NB4 (cell line): ENCODE data around the gene LY6G6F.

ENCODE experiments used
- DNase-seq: peaks from one replicate; pipeline ENCODE4 v3.0.0; 2010; ENCODE audit warnings: low read depth
- H3K4me3 ChIP-seq: one replicate; pipeline ENCODE4 v1.5.1; 2011; ENCODE audit warnings: mild to moderate bottlenecking, low read depth, low read length, moderate library complexity
- MYC ChIP-seq: IDR thresholded peaks from 2 replicates; pipeline ENCODE4 v1.6.1; 2011; ENCODE audit warnings: low read depth, low read length
- POLR2A ChIP-seq: IDR thresholded peaks from 2 replicates; pipeline ENCODE4 v1.6.1; 2011; ENCODE audit warnings: mild to moderate bottlenecking; ENCODE audit not compliant: insufficient read length; ENCODE audit errors: extremely low read depth
- TF ChIP-seq, protein P1 (sequence below): IDR thresholded peaks from one replicate; pipeline ENCODE4 v1.5.1; 2012; ENCODE audit warnings: low read depth, low read length
- TF ChIP-seq, protein P2 (sequence below): IDR thresholded peaks from 2 replicates; pipeline ENCODE4 v1.6.1; 2011; ENCODE audit warnings: low read depth, low read length

Gene LY6G6F

DNA sequence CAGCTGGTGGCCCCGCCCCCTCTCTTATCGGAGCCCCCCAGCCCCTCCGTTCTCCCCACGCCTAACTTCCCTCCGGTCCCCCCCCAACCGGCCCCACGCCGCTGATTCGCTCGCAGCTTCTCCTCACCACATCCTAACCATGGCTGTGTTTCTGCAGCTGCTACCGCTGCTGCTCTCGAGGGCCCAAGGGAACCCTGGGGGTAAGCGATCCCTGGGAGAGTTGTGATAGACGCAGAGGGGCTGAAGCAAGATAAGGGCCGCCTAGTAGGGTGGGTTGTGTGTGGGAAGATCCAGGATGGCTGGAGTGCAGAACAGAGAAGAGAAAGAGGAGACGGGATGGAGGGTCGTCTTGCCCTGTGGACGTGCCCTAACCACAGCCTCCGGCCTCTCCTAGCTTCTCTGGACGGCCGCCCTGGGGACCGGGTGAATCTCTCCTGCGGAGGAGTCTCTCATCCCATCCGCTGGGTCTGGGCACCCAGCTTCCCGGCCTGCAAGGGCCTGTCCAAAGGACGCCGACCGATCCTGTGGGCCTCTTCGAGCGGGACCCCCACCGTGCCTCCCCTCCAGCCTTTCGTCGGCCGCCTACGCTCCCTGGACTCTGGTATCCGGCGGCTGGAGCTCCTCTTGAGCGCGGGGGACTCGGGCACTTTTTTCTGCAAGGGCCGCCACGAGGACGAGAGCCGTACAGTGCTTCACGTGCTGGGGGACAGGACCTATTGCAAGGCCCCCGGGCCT lies 16.7 kb downstream of the LY6G6F start, which contains the start of gene MPIG6B:
MPIG6B (plus strand) TSS at position 129 of the 735 bp plus-strand sequence; CDS start at position 140, 11 bp downstream.
- H3K4me3 ChIP-seq: no peak within 1 kb of the TSS
- TF ChIP-seq MYC: no peak
- TF ChIP-seq POLR2A: no peak
- TF ChIP-seq, protein P1, sequence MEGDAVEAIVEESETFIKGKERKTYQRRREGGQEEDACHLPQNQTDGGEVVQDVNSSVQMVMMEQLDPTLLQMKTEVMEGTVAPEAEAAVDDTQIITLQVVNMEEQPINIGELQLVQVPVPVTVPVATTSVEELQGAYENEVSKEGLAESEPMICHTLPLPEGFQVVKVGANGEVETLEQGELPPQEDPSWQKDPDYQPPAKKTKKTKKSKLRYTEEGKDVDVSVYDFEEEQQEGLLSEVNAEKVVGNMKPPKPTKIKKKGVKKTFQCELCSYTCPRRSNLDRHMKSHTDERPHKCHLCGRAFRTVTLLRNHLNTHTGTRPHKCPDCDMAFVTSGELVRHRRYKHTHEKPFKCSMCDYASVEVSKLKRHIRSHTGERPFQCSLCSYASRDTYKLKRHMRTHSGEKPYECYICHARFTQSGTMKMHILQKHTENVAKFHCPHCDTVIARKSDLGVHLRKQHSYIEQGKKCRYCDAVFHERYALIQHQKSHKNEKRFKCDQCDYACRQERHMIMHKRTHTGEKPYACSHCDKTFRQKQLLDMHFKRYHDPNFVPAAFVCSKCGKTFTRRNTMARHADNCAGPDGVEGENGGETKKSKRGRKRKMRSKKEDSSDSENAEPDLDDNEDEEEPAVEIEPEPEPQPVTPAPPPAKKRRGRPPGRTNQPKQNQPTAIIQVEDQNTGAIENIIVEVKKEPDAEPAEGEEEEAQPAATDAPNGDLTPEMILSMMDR: no peak
- TF ChIP-seq, protein P2, sequence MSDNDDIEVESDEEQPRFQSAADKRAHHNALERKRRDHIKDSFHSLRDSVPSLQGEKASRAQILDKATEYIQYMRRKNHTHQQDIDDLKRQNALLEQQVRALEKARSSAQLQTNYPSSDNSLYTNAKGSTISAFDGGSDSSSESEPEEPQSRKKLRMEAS: no peak
- peak; percentile 79 for DNase-seq

DNA sequence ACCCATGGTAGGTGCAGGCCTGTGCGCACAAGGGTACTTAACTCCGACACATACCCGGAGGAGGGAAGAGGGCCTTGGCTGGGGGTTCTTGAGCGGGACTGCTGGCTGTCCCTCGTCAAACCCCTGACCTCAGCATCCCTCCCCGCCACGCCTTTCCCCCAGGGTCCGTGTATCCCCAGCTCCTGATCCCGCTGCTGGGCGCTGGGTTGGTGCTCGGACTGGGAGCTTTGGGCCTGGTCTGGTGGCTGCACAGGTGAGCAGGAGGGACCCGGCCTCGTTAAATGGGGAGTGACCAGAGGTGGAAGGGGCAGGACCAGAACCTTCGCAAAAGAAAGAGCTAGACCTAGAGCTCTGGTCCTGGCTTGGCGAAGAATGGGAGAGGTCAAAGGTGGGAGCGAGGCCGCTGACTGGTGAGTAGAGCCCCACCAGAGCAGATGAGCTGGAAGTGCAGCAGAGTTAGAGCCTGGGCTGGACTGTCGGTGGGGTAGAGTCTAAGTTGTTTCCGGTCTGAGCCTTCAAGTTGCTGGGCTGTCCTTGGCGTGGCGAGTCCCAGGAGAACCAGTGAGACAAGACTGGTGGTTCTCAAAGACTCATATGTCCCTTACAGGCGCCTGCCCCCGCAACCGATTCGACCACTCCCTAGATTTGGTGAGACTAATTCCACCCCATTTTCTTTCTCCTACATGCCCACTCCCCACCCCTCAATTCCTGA lies 17.5 kb downstream of the LY6G6F start:
- TF ChIP-seq, protein P2: no peak
- TF ChIP-seq POLR2A (no peak), MYC (no peak)
- TF ChIP-seq, protein P1: no peak
- DNase-seq: no peak
- H3K4me3 ChIP-seq: no peak overlapping the region

DNA sequence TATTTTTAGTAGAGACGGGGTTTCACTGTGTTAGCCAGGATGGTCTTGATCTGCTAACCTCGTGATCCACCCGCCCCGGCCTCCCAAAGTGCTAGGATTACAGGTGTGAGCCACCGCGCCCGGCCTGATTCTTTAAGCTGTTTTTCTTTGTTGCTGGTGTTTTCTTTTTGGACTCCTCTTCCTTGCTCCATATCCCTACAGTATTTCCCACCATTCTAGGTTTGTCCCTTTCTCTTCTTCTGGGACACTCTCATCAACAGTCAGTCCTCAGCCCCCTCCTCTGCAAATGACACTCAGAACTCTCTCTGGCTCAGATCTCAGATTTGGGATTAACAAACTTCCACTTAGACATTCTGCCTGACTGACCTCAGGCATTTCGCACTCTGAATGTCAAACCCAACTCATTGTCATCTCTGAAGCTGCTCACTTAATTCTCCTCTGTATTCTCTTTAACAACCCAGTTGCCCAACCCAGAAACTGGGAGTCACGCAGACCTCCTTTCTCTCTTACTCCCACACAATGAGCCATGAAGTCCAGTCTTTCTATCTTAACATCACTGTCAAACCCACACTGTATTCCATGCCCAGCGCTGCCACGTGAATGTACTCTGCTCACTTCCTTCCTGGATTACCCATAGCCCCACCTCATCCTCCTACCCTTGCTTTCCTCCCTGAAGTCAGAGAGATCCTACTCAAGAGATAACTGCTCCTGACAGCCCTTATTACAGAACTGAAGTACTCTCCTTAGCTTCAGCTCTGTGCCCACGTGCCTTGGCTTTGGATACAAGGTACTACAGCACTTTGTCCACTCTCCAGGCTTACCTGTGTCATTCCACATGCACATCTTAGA lies 19.1 kb downstream of the LY6G6F start:
- H3K4me3 ChIP-seq: no peak overlapping the region
- peak; percentile 68 for DNase-seq
- TF ChIP-seq, protein P1: no peak
- no peak for TF ChIP-seq MYC
- TF ChIP-seq, protein P2: peak; percentile 26; the same call in 1 of the 2 replicates

GRCh38 chr6:31727034-31727716 lies 20.5 kb downstream of the LY6G6F start:
- TF ChIP-seq MYC: peak; percentile 56; the same call in 1 of the 2 replicates
- TF ChIP-seq, protein P2: peak; percentile 48; the same call in 1 of the 2 replicates
- TF ChIP-seq, protein P1: no peak
- no peak overlapping the region for H3K4me3 ChIP-seq
- peak; percentile 93 for DNase-seq

DNA sequence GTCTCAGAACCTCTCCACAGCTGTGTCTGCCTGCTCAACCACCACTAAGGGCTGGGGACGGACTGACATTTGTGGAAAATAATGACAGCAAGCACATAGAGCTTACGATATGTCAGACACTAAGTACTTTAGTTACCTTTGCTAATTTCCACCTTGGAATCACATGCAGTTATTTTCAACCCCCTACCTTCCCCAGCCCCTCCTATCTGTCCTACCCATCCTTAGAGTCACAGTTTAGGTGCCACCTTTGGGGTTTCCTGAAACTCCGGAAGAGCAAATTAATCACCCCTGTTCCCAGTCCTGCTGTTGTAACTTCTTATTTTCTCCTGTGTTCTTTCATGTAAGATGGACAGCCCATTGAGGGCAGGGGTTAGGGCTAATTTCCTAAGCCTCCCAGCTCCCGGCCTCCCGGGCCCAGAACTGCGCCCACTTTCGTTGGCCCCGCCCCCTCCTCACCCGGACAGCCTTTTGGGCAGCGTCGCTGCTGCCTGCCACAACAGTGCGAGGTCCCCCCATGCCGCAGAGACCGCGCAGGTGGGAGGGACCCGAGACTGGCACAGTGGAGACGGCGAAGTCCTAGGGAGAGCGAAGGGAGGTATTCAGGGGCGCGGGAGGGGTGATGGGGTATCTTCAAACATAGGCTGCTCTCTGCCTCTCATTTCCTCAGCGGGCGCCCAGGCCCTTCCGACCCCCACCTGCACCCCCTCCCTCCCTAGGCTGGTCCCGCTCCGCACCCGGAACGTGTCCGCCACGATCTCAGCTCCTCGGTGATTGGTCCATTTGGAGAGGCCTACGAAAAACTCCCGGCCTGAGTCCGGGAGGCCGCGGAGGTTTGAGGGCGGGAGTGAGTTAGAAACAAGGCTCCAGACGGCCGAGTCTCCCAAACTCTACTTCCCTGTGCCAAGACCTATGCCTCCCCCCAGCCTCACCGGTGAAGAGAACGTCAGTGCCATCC lies 21.3 kb downstream of the LY6G6F start:
- no peak overlapping the region for H3K4me3 ChIP-seq
- DNase-seq: no peak
- TF ChIP-seq, protein P1: no peak
- TF ChIP-seq, protein P2: no peak
- TF ChIP-seq MYC (no peak), POLR2A (no peak)
